ENCODE measurements around the gene CDH11. TPM values are rescaled to one million over a fixed set of nuclear protein-coding genes. Genes with fewer than 3 reads are reported as not detected.

Gene CDH11
- total and polyA plus RNA-seq, 2 experiments from 2014 or later, result 3.5 to 19.6 TPM

DNA sequence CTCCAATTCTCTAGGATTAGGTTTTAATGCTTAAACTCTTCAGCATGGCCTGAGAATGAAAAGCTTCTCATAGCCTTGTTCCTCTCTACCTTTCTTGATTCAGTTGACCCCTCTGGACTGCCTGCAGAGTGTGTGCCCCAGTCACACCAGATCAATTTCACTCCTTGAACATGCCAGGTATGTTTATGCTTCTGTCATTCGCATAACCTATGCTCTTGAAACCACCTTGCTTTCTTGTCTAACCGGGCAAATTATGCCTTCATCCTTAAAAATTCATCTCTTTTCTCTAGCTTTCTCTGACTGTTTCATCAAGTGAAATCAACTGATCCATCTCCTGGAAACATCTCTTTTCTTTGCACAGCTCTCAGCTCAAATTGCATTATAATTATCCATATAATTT lies 42.3 kb downstream of the CDH11 start (continued):
- TF ChIP-seq, protein P1, sequence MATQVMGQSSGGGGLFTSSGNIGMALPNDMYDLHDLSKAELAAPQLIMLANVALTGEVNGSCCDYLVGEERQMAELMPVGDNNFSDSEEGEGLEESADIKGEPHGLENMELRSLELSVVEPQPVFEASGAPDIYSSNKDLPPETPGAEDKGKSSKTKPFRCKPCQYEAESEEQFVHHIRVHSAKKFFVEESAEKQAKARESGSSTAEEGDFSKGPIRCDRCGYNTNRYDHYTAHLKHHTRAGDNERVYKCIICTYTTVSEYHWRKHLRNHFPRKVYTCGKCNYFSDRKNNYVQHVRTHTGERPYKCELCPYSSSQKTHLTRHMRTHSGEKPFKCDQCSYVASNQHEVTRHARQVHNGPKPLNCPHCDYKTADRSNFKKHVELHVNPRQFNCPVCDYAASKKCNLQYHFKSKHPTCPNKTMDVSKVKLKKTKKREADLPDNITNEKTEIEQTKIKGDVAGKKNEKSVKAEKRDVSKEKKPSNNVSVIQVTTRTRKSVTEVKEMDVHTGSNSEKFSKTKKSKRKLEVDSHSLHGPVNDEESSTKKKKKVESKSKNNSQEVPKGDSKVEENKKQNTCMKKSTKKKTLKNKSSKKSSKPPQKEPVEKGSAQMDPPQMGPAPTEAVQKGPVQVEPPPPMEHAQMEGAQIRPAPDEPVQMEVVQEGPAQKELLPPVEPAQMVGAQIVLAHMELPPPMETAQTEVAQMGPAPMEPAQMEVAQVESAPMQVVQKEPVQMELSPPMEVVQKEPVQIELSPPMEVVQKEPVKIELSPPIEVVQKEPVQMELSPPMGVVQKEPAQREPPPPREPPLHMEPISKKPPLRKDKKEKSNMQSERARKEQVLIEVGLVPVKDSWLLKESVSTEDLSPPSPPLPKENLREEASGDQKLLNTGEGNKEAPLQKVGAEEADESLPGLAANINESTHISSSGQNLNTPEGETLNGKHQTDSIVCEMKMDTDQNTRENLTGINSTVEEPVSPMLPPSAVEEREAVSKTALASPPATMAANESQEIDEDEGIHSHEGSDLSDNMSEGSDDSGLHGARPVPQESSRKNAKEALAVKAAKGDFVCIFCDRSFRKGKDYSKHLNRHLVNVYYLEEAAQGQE (IDR thresholded peaks at IDR 0.05; ENCODE audit: unreplicated experiment), result no peak
- TF ChIP-seq CREB1 (CRISPR knock-in tag; IDR thresholded peaks at IDR 0.05; ENCODE audit: low read depth) (no peak), POLR2AphosphoS5 (IDR thresholded peaks at IDR 0.05; ENCODE audit: low read depth) (no peak), JUNB (IDR thresholded peaks at IDR 0.05; ENCODE audit: unreplicated experiment) (no peak)
- TF ChIP-seq, protein P2, sequence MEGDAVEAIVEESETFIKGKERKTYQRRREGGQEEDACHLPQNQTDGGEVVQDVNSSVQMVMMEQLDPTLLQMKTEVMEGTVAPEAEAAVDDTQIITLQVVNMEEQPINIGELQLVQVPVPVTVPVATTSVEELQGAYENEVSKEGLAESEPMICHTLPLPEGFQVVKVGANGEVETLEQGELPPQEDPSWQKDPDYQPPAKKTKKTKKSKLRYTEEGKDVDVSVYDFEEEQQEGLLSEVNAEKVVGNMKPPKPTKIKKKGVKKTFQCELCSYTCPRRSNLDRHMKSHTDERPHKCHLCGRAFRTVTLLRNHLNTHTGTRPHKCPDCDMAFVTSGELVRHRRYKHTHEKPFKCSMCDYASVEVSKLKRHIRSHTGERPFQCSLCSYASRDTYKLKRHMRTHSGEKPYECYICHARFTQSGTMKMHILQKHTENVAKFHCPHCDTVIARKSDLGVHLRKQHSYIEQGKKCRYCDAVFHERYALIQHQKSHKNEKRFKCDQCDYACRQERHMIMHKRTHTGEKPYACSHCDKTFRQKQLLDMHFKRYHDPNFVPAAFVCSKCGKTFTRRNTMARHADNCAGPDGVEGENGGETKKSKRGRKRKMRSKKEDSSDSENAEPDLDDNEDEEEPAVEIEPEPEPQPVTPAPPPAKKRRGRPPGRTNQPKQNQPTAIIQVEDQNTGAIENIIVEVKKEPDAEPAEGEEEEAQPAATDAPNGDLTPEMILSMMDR (conservative IDR thresholded peaks at IDR 0.05; ENCODE audit: low read depth in 2 of 2), result no peak

DNA sequence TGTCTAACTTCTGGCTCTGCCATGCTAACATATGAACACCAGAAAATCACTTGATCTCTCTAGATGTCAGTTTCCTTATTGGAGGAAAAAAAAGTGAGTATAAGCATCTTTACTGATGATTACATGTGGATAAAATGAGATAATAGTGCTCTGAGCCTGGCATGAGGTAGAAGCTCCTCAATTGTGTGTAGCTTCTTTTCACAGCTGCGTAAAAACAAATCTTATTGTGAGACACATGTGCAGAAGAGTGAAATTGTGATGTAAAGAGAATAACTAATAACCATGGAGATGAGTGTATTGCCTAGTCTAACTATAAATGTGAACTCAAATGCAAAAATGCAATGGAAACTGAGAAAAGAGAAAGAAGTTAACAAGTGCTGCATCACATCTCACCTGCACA lies 44.7 kb downstream of the CDH11 start:
- no peak overlapping the region for H3K4me2 ChIP-seq
- DNase-seq (ENCODE audit: low spot score), result no peak
- Mint-ChIP-seq H3K9me3 (no peaks in the 10 kb centered on the region), H3K4me1 (peaks cover 8% of the 10 kb centered on the region), H3K27ac (no peak overlapping the region), H3K27me3 (ENCODE audit: insufficient read depth, low read depth, poor library complexity) (no peaks in the 10 kb centered on the region), H3K36me3 (ENCODE audit: low read depth) (no peaks in the 10 kb centered on the region), H3K4me3 (no peak overlapping the region)
- no peaks in the 10 kb centered on the region for H3K79me2 ChIP-seq (replicated peaks; ENCODE audit: insufficient read depth)
- no peaks in the 10 kb centered on the region for H3K36me3 ChIP-seq (ENCODE audit: insufficient read depth)
- H3K27me3 ChIP-seq (ENCODE audit: insufficient read depth), result no peaks in the 10 kb centered on the region
- no peak for ATAC-seq
- H2AFZ ChIP-seq, result no peak overlapping the region
- H3F3A ChIP-seq (replicated peaks; ENCODE audit: low read depth), result no peaks in the 10 kb centered on the region
- H4K20me1 ChIP-seq (replicated peaks; ENCODE audit: insufficient read depth), result no peaks in the 10 kb centered on the region
- H3K9me2 ChIP-seq (ENCODE audit: insufficient read depth), result no peaks in the 10 kb centered on the region
- H3K27ac ChIP-seq (ENCODE audit: low read depth), result no peak overlapping the region
- H3K4me3 ChIP-seq, result no peak overlapping the region
- no peaks in the 10 kb centered on the region for H3K4me1 ChIP-seq (ENCODE audit: insufficient read depth)
- TF ChIP-seq, protein P3, sequence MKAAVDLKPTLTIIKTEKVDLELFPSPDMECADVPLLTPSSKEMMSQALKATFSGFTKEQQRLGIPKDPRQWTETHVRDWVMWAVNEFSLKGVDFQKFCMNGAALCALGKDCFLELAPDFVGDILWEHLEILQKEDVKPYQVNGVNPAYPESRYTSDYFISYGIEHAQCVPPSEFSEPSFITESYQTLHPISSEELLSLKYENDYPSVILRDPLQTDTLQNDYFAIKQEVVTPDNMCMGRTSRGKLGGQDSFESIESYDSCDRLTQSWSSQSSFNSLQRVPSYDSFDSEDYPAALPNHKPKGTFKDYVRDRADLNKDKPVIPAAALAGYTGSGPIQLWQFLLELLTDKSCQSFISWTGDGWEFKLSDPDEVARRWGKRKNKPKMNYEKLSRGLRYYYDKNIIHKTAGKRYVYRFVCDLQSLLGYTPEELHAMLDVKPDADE (IDR thresholded peaks at IDR 0.05), result no peak
- no peak for TF ChIP-seq EZH2phosphoT487 (IDR thresholded peaks at IDR 0.05; ENCODE audit: unreplicated experiment)
- TF ChIP-seq, protein P2 (conservative IDR thresholded peaks at IDR 0.05; ENCODE audit: low read depth in 2 of 2), result no peak
- no peak for TF ChIP-seq STAT1 (IDR thresholded peaks at IDR 0.05; ENCODE audit: unreplicated experiment)
- TF ChIP-seq EZH2 (IDR thresholded peaks at IDR 0.05; ENCODE audit: low read depth, unreplicated experiment), result no peak
- TF ChIP-seq, protein P4, sequence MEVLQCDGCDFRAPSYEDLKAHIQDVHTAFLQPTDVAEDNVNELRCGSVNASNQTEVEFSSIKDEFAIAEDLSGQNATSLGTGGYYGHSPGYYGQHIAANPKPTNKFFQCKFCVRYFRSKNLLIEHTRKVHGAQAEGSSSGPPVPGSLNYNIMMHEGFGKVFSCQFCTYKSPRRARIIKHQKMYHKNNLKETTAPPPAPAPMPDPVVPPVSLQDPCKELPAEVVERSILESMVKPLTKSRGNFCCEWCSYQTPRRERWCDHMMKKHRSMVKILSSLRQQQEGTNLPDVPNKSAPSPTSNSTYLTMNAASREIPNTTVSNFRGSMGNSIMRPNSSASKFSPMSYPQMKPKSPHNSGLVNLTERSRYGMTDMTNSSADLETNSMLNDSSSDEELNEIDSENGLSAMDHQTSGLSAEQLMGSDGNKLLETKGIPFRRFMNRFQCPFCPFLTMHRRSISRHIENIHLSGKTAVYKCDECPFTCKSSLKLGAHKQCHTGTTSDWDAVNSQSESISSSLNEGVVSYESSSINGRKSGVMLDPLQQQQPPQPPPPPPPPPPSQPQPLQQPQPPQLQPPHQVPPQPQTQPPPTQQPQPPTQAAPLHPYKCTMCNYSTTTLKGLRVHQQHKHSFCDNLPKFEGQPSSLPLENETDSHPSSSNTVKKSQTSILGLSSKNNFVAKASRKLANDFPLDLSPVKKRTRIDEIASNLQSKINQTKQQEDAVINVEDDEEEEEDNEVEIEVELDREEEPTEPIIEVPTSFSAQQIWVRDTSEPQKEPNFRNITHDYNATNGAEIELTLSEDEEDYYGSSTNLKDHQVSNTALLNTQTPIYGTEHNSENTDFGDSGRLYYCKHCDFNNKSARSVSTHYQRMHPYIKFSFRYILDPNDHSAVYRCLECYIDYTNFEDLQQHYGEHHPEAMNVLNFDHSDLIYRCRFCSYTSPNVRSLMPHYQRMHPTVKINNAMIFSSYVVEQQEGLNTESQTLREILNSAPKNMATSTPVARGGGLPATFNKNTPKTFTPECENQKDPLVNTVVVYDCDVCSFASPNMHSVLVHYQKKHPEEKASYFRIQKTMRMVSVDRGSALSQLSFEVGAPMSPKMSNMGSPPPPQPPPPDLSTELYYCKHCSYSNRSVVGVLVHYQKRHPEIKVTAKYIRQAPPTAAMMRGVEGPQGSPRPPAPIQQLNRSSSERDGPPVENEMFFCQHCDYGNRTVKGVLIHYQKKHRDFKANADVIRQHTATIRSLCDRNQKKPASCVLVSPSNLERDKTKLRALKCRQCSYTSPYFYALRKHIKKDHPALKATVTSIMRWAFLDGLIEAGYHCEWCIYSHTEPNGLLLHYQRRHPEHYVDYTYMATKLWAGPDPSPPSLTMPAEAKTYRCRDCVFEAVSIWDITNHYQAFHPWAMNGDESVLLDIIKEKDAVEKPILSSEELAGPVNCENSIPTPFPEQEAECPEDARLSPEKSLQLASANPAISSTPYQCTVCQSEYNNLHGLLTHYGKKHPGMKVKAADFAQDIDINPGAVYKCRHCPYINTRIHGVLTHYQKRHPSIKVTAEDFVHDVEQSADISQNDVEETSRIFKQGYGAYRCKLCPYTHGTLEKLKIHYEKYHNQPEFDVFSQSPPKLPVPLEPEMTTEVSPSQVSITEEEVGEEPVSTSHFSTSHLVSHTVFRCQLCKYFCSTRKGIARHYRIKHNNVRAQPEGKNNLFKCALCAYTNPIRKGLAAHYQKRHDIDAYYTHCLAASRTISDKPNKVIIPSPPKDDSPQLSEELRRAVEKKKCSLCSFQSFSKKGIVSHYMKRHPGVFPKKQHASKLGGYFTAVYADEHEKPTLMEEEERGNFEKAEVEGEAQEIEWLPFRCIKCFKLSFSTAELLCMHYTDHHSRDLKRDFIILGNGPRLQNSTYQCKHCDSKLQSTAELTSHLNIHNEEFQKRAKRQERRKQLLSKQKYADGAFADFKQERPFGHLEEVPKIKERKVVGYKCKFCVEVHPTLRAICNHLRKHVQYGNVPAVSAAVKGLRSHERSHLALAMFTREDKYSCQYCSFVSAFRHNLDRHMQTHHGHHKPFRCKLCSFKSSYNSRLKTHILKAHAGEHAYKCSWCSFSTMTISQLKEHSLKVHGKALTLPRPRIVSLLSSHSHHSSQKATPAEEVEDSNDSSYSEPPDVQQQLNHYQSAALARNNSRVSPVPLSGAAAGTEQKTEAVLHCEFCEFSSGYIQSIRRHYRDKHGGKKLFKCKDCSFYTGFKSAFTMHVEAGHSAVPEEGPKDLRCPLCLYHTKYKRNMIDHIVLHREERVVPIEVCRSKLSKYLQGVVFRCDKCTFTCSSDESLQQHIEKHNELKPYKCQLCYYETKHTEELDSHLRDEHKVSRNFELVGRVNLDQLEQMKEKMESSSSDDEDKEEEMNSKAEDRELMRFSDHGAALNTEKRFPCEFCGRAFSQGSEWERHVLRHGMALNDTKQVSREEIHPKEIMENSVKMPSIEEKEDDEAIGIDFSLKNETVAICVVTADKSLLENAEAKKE (CRISPR knock-in tag; IDR thresholded peaks at IDR 0.05), result no peak
- no peak for TF ChIP-seq CREB1 (CRISPR knock-in tag; IDR thresholded peaks at IDR 0.05; ENCODE audit: low read depth)
- TF ChIP-seq JUNB (IDR thresholded peaks at IDR 0.05; ENCODE audit: unreplicated experiment), result no peak
- TF ChIP-seq POLR2AphosphoS5 (IDR thresholded peaks at IDR 0.05; ENCODE audit: low read depth), result no peak
